Mesothelial cell of epicardium (in vitro differentiated cells): ENCODE results near the gene GCDH. TPM values are rescaled to one million over a fixed set of nuclear protein-coding genes. Genes with fewer than 3 reads are reported as not detected.

Source experiments
- DNase-seq, 2 experiments: peaks; one replicate each; pipeline ENCODE4 v3.0.0; 2021; ENCODE audit warnings: low spot score in 2 of 2; ENCODE audit not compliant: unreplicated experiment in 2 of 2
- H3K27ac Mint-ChIP-seq: 2 replicates; pipeline ENCODE4 v1.8.0; 2021; ENCODE audit warnings: mixed read lengths
- H3K27me3 Mint-ChIP-seq: 2 replicates; pipeline ENCODE4 v1.8.0; 2021; ENCODE audit warnings: low read depth, mixed read lengths
- H3K36me3 Mint-ChIP-seq: 2 replicates; pipeline ENCODE4 v1.8.0; 2021; ENCODE audit warnings: mixed read lengths
- H3K4me1 Mint-ChIP-seq: 2 replicates; pipeline ENCODE4 v1.8.0; 2021; ENCODE audit warnings: mixed read lengths
- H3K4me3 Mint-ChIP-seq: 2 replicates; pipeline ENCODE4 v1.8.0; 2021; ENCODE audit warnings: mild to moderate bottlenecking, moderate library complexity, mixed read lengths
- H3K9me3 Mint-ChIP-seq: 2 replicates; pipeline ENCODE4 v1.8.0; 2021; ENCODE audit warnings: mixed read lengths
- total RNA-seq: library from RNA; stranded (reverse); gene quantifications from 3 replicates; pipeline ENCODE4 v1.2.1, GENCODE V29; 2021
- TF ChIP-seq, protein P1 (sequence below): fragments of 200-600 bp; sonication (generic); IDR thresholded peaks from one replicate; pipeline ENCODE4 v1.5.0; 2021; ENCODE audit warnings: antibody characterized with exemption; ENCODE audit not compliant: unreplicated experiment

The GCDH gene
- total RNA-seq, 1 donor from 2014 or later = 31.5 TPM

DNA sequence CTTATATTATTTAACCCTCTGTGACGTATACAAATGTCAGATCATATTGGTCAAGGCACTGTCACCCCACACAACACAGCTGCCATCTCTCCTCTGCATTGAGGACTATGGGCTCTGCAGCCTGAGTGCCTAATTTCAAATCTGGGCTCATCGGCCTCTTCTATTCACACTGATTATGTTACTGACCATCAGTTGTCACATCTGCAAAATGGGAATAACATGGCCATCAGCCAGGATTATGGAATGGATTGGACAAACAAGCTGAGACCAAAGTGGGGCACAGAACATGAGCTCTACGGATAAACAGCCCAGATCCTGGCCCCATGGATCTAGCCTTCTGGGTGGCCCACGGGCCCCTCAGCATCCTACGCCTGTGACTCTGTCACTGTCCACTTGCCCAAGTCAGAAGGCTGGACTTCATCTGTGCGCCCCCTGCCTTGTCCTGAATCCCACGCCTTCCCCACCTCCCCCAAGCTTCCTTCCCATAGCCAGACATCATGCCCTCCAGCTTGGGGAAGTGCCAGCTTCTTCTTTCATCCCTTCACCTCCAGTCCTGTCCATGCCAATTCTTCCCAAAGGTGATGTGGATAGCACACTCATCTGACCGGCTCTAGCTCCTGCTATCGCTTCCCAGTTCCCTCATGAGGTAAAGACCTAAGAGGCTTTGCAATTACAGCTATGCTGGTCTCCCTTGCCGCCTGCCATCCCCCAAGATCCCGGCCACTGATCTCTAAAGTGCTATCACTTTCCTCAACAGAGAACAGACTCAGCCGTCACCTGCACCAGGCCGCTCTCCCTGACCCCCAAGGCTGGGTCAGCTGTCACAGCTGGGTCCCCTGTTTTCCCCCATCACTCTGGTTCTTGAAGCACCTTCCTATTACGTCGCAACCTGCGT lies 41.7 kb downstream of the GCDH start:
- H3K4me3 Mint-ChIP-seq = peak overlapping the region; percentile 89
- H3K27me3 Mint-ChIP-seq = no peaks in the 10 kb centered on the region
- H3K4me1 Mint-ChIP-seq = peaks cover 20% of the 10 kb centered on the region
- H3K9me3 Mint-ChIP-seq = no peaks in the 10 kb centered on the region
- H3K27ac Mint-ChIP-seq = peak overlapping the region; percentile 84
- DNase-seq = no peak
- H3K36me3 Mint-ChIP-seq = peaks cover 10% of the 10 kb centered on the region
- TF ChIP-seq, protein P1, sequence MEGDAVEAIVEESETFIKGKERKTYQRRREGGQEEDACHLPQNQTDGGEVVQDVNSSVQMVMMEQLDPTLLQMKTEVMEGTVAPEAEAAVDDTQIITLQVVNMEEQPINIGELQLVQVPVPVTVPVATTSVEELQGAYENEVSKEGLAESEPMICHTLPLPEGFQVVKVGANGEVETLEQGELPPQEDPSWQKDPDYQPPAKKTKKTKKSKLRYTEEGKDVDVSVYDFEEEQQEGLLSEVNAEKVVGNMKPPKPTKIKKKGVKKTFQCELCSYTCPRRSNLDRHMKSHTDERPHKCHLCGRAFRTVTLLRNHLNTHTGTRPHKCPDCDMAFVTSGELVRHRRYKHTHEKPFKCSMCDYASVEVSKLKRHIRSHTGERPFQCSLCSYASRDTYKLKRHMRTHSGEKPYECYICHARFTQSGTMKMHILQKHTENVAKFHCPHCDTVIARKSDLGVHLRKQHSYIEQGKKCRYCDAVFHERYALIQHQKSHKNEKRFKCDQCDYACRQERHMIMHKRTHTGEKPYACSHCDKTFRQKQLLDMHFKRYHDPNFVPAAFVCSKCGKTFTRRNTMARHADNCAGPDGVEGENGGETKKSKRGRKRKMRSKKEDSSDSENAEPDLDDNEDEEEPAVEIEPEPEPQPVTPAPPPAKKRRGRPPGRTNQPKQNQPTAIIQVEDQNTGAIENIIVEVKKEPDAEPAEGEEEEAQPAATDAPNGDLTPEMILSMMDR = no peak

DNA sequence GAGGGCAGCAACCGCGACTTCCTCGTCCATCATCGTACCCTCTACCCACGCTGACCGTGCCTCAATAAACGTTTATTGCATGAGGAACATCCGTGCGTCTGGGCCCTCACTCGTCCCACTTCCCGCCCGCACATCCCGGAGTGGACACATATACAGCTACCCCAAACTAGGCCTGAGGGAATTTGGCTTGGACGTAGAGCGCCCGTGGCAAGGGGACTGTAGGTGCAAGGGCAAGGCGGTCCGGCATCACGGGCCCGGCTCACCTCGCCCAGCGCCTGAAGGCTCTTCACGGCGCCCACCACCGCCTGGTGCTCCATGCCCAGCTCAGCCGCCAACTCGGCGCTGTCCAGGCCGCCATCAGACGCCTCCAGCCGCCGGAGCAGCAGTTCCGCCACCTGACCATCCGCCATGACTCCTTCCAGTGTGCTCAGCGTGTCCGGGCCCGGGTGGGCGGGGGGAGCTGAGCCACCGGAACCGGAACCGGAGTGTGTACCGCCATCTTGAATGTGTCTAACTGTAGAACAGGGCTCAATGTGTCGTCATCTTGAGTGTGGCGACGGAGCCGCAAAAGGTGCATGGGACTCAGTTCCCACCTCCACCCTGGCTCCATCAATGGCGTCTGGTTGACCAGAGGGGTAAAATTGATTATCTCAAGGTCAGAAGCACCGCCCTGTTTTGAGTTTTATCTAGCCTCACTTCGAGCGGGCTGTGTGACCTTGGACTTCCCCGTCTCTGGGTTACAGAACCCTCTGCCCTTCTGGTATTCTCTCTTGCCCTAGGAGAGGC lies 42.5 kb downstream of the GCDH start, which contains the start of gene FARSA:
Gene FARSA (minus strand): TSS at position 425 of the 786 bp plus-strand sequence. CDS start 15 bp downstream, at position 410.
- peaks cover 5% of the 10 kb centered on the region for H3K36me3 Mint-ChIP-seq
- no peaks in the 10 kb centered on the region for H3K27me3 Mint-ChIP-seq
- DNase-seq = peak; percentile 73 to 80
- peaks cover 23% of the 10 kb centered on the region for H3K4me1 Mint-ChIP-seq
- no peaks in the 10 kb centered on the region for H3K9me3 Mint-ChIP-seq
- H3K27ac Mint-ChIP-seq = peak within 1 kb of the TSS; percentile 84
- TF ChIP-seq, protein P1 = no peak
- H3K4me3 Mint-ChIP-seq = peak within 1 kb of the TSS; percentile 89

DNA sequence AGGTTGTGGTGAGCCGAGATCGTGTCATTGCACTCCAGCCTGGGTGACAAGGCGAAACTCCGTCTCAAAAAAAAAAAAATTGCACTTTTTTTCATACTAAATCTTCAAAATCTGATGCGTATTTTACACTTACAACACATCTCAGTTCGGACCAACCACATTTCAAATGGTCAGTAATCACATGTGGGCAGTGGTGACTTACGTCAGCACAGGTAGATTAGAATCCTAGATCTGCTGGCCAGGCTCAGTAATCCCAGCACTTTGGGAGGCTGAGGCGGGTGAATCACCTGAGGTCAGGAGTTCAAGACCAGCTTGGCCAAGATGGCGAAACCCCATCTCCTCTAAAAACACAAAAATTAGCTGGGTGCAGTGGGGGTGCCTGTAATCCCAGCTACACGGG lies 44.1 kb downstream of the GCDH start:
- H3K4me3 Mint-ChIP-seq = peak overlapping the region; percentile 34
- no peak for DNase-seq
- H3K27ac Mint-ChIP-seq = no peak overlapping the region
- H3K4me1 Mint-ChIP-seq = peaks cover 34% of the 10 kb centered on the region
- peaks cover 8% of the 10 kb centered on the region for H3K36me3 Mint-ChIP-seq
- H3K27me3 Mint-ChIP-seq = no peaks in the 10 kb centered on the region
- no peaks in the 10 kb centered on the region for H3K9me3 Mint-ChIP-seq
- TF ChIP-seq, protein P1 = no peak

DNA sequence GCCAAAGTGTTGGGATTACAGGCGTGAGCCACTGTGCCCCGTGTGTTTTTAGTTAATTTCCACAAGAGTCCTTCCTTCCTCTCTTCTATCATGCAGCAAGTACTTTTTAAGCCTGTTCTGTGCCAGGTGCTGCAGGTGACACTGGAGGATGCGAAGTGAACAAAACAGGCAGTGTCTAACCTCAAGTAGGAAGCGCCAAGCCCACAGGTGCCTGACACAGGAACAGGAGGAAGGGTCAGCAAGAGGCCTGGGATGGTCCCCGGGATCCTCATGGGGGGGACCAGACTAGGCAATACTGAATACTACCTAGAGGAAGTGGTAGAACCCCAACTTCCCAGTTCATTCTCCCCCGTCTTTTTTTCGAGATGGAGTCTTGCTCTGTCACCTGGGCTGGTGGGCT lies 45.6 kb downstream of the GCDH start:
- peak overlapping the region; percentile 4 for H3K4me3 Mint-ChIP-seq
- H3K4me1 Mint-ChIP-seq = peaks cover 44% of the 10 kb centered on the region
- no peak for DNase-seq

More for the DNA sequence above, 45.6 kb downstream of the GCDH start:
- Mint-ChIP-seq H3K27me3 (no peaks in the 10 kb centered on the region), H3K27ac (no peak overlapping the region), H3K9me3 (no peaks in the 10 kb centered on the region), H3K36me3 (peaks cover 18% of the 10 kb centered on the region)
- TF ChIP-seq, protein P1 = no peak
